Lower leg skin (tissue), 4 donors: ENCODE measurements around the gene JAM2. TPM values are rescaled to one million over a fixed set of nuclear protein-coding genes. Genes with fewer than 3 reads are reported as not detected.

ENCODE experiments used
- DNase-seq, 2 donors: peaks; one replicate each; pipeline ENCODE4 v3.0.0-alpha.2; 2019; ENCODE audit warnings: low spot score in 2 of 2
- H3K4me3 ChIP-seq: fragments of 200-600 bp; sonication (generic); 2 replicates; pipeline ENCODE4 v1.5.1; 2017; ENCODE audit warnings: mild to moderate bottlenecking, low read depth; ENCODE audit not compliant: poor library complexity, severe bottlenecking
- POLR2A ChIP-seq, 2 donors: fragments of 450-650 bp; IDR thresholded peaks; one replicate each; pipeline ENCODE4 v1.6.1; 2016 to 2017; ENCODE audit warnings: antibody characterized with exemption in 2 of 2, mild to moderate bottlenecking in 1 of 2, moderate library complexity in 1 of 2
- WGBS, 2 donors: methylation state at CpG; one replicate each; pipeline ENCODE4 v1.1.5; 2018; 5-methylcytosine and 5-hydroxymethylcytosine counted together
- intact Hi-C: fragments of 100-400 bp; cut with DNase I; formaldehyde crosslinking; loops from one replicate; pipeline ENCODE4 v1.15.0; 2023; ENCODE audit warnings: low total_unique reads
- total RNA-seq, 4 donors: library from RNA; depleted of rRNA; stranded (reverse); fragments of >200 nt; gene quantifications; one replicate each; pipeline ENCODE4 v1.1.0, GENCODE V29; 2016
- TF ChIP-seq, protein P1 (sequence below), 3 donors: fragments of 450-650 bp; IDR thresholded peaks; one replicate each; pipeline ENCODE4 v1.5.1; 2016; ENCODE audit warnings: antibody characterized with exemption in 3 of 3, mild to moderate bottlenecking in 3 of 3, moderate library complexity in 2 of 3

JAM2 gene
- total RNA-seq, 4 donors from 2014 or later = 1.5 to 11.1 (median 4.1) TPM

- intact Hi-C loops = no loop called here
- H3K4me3 ChIP-seq = no peak overlapping the region
Measured at GRCh38 chr21:25676451-25676850, 37.4 kb downstream of the JAM2 start.

DNA sequence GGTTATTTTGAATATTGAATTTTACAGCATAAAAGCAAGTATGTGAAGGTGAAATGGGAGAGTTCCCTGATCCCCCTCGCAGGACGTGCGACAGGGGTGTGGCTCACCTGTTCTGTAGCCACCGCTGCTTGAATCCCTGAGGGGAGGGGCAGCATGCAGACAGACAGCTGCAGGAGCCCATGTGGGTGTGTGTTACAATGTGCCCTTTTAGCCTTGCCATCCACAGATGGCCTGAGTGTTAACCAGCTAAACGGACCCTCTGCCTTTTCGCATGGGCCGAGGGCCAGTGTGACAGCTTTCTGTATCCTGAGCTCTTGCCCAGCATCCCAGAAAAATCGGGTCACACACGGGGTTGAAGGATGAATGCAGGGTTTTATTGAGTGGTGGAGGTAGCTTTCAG lies 43.3 kb downstream of the JAM2 start:
- DNase-seq = no peak
- intact Hi-C loops = no loop called here
- 59 to 67% methylated on average over 9 of the region's 9 CpGs for WGBS, 2 donors
- H3K4me3 ChIP-seq = no peak overlapping the region
- no peak for TF ChIP-seq POLR2A (IDR thresholded peaks at IDR 0.05)
- TF ChIP-seq, protein P1, sequence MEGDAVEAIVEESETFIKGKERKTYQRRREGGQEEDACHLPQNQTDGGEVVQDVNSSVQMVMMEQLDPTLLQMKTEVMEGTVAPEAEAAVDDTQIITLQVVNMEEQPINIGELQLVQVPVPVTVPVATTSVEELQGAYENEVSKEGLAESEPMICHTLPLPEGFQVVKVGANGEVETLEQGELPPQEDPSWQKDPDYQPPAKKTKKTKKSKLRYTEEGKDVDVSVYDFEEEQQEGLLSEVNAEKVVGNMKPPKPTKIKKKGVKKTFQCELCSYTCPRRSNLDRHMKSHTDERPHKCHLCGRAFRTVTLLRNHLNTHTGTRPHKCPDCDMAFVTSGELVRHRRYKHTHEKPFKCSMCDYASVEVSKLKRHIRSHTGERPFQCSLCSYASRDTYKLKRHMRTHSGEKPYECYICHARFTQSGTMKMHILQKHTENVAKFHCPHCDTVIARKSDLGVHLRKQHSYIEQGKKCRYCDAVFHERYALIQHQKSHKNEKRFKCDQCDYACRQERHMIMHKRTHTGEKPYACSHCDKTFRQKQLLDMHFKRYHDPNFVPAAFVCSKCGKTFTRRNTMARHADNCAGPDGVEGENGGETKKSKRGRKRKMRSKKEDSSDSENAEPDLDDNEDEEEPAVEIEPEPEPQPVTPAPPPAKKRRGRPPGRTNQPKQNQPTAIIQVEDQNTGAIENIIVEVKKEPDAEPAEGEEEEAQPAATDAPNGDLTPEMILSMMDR (IDR thresholded peaks at IDR 0.05) = no peak

More at GRCh38 chr21:25676451-25676850, 37.4 kb downstream of the JAM2 start:
- DNase-seq = no peak
- TF ChIP-seq, protein P1 (IDR thresholded peaks at IDR 0.05) = no peak
- no peak for TF ChIP-seq POLR2A (IDR thresholded peaks at IDR 0.05)

- no peak for DNase-seq
- TF ChIP-seq, protein P1 (IDR thresholded peaks at IDR 0.05) = no peak
- TF ChIP-seq POLR2A (IDR thresholded peaks at IDR 0.05) = no peak
- WGBS, 2 donors = 85 to 91% methylated on average over 4 of the region's 4 CpGs
- H3K4me3 ChIP-seq = no peak overlapping the region
- intact Hi-C loops = no loop called here
Measured at GRCh38 chr21:25687787-25688186, 48.7 kb downstream of the JAM2 start.

DNA sequence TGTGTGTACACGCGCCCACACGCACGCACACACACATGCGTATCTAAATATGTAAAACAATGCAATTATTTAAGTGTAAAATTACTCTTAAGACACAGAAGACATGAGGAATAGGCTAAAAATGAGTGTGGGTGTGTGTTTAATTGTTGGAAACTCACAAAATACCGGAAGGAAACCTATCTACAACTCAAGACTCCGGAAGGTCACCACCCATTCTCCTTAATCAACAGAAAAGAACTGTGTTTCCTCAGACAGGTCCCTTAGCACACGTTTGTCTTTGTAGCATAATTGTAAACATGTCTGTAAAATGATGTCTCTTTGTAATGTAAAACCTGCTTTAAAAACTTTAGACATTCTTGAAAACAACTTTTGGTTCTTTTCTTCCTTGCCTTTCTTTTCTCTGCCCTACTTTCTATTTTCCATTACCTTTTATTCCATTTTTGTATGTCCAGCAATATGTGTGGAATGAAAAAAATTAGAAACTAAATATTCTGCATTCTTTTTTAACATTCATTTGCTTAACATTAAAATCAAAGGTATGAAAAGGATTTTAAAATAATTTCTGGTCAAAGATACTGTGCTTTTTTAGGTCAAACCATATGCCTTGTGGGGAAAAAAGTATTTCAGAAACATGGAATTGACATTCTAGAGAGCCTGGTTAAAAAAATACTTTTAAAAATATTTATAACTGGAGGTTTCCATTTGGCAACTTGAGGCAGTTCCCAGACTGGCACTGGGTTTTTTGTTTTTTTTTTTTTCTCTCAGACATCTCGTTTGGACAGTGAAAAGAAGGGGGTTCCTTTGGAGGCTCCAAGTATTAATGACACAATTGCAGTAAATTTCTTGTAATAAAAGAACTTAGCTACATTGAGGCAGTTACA lies 49.5 kb downstream of the JAM2 start:
- WGBS, 2 donors = 74 to 76% methylated on average over 9 of the region's 9 CpGs
- no peak overlapping the region for H3K4me3 ChIP-seq
- intact Hi-C loops = no loop called here
- TF ChIP-seq, protein P1 (IDR thresholded peaks at IDR 0.05) = no peak
- no peak for TF ChIP-seq POLR2A (IDR thresholded peaks at IDR 0.05)
- DNase-seq = no peak

DNA sequence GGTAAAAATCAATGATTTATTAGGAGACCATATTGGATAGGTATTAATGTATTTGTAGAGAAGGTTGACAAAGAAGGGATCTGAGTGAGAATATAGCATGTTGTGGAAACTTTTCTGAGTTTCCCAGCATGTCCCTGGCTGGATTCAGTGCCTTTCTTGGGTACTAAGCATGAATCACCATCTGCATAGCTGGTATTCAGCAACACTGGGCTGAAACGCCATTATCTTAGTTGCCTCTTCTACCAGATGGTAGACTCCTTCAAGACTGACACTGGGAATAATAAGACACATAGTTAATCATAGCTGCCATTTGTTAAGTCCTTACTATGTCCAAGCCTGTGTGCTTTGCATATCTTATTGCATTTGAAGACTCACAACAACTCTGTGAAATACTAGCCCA lies 50.2 kb downstream of the JAM2 start:
- no peak overlapping the region for H3K4me3 ChIP-seq
- intact Hi-C loops = no loop called here
- TF ChIP-seq, protein P1 (IDR thresholded peaks at IDR 0.05) = no peak
- TF ChIP-seq POLR2A (IDR thresholded peaks at IDR 0.05) = no peak
- DNase-seq = no peak
- 68 to 80% methylated on average over 1 of the region's 1 CpG for WGBS, 2 donors
